HS-27A (cell line): ENCODE data around the gene CEACAM19.

ENCODE experiments used
- DNase-seq: peaks from one replicate; pipeline ENCODE4 v3.0.0-alpha.2; 2012; ENCODE audit warnings: low read depth, missing footprints

Gene CEACAM19

DNA sequence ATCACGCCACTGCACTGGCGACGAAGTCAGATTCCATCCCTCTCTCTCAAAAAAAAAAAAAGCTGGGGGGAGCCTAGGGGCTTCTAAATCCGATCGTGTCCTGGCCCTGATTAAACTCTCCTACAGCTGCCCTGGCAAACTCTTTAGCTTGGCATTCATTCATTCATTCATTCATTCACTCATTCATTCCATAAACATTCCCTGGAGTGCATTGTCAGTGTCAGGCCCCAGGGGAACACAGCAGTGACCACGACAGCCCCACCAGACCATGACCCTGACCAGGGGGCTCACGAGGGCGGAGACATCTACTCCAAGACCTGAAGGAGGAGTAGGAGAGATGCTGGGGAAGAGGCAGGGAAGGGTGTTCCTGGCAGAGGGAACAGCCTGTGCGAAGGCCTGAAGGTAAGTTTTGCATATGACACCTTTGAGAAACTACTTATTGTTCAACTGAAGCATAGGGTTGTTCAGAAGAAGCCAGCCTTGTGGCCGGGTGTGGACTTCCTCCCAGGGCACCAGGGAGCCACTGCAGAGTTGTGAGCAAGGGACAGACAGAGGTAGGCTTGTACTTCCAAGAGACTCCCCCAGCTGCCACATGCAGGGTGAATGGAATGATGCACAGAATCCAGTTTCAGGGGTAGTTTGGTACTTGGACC, 52.1 kb downstream of the CEACAM19 start:
- DNase-seq: no peak

DNA sequence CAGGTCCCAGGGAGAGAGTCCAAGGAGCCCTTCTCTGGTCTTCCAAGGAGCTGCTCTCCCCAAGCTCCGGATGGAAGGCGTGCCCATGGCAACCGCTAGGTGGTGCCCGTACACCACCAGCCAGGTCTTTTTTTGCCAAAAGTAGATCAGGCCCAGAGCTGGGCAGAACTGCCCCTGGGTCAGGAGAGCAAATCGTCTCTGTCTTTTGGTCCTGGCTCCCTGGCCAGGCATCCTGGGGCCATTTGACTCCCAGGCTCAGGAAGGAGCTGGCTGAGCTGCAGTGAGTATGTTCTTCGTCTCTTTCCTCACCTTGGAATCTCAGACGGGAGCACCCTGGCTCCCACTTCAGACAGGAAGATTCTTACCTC, 52.7 kb downstream of the CEACAM19 start:
- peak; percentile 80 for DNase-seq

DNA sequence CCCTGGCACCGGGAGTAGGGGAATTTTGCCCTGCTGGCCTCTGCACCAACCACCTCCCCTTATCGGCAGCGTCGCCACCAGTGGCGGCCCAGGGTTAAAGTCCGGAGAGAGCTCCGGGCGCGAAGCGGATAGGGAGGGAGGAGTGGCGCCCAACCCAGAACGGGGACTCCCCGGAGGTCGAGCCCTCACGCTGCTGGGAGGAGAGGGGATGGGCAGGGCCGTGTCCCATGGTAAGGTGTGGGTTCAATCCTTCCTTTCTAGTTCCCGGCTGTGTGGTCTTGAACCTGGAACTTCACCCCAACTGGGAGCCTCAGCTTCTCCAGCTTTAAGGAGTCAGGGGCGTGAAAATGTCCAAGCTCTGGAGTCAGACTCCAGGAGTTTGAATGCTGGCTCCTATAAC, 54.0 kb downstream of the CEACAM19 start:
- no peak for DNase-seq

DNA sequence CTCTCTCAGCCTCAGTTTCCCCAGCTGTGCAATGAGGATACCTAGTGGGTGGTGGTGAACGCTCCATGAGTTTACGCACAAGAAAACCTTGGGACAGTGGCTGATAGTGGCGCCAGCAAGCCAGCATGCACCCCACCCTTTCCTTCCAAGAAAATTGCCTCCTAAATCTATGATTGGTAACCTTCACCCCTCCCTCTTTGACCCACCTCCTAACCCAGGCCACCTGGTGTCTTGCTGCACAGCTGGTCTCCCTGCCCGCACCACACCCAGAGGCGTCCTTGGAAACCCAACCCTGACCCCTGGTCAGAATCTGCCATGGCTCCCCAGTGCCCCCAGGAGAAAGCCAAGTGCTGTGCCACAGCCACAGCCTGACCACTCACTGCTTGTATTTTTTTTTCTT, 54.4 kb downstream of the CEACAM19 start:
- DNase-seq: no peak

DNA sequence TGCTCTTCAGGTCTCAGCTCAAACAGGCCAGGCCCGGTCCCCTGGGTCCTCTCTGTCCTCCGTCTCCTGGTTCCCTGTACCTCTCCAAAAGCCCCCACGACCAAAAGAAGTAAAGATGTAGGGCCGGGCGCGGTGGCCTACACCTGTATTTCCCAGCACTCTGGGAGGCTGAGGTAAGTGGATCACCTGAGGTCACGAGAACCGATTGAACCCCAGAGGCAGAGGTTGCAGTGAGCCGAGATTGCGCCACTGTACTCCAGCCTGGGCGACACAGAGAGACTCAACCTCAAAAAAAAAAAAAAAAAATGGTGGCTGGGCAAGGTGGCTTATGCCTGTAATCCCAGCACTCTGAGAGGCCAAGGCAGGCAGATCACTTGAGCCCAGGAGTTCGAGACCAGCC, 55.2 kb downstream of the CEACAM19 start:
- no peak for DNase-seq

DNA sequence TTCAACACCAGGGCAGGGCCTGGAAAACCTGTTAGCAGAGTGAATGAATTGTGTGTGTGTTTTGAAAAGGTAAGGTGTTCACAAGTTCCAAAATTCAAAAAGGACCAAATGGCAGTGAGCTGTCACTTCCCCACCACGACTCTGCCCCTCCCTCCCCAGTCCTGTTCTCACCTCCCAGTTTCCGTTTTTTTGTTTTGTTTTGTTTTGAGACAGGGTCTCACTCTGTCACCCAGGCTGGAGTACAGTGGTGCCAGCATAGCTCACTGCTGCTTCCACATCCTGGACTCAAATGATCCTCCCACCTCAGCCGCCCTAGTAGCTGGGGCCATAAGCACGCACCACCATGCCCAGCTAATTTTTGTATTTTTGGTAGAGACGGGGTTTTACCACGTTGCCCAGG, 56.9 kb downstream of the CEACAM19 start:
- DNase-seq: no peak

DNA sequence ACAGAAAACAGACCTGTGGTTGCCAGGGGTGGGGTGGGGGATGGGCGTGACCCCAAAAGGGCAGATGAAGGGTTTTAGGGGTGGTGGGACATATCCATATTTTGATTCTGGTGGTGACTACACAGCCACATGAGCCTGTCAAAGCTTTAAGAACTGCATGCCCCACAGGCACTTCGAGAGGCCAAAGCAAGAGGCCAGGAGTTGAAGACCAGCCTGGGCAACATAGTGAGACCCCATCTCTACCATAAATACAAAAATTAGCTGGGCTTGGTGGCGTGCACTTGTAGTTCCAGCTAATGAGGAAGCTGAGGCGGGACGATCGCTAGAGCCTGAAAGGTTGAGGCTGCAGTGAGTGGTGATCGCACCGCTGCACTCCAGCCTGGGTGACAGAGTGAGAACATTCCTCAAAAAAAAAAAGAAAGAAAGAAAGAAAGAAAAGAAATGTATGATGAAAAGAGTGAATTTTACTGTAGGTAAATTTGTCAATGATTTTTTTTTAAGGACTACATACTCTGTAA, 58.3 kb downstream of the CEACAM19 start:
- DNase-seq: no peak

DNA sequence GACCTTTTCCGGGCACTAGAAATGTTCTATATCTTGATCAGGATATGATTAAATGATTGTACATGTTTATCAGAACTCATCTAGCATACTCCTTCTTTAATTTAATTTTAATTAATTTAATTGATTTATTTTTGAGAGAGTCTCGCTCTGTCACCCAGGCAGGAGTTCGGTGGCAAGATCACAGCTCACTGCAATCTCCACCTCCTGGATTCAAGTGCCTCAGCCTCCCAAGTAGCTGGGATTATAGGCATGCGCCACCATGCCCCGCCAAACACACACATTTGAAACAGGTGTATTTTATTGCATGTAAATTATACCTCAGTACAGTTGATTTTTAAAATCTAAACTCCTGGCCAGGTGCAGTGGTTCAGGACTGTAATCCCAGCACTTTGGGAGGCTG, 59.8 kb downstream of the CEACAM19 start:
- no peak for DNase-seq

DNA sequence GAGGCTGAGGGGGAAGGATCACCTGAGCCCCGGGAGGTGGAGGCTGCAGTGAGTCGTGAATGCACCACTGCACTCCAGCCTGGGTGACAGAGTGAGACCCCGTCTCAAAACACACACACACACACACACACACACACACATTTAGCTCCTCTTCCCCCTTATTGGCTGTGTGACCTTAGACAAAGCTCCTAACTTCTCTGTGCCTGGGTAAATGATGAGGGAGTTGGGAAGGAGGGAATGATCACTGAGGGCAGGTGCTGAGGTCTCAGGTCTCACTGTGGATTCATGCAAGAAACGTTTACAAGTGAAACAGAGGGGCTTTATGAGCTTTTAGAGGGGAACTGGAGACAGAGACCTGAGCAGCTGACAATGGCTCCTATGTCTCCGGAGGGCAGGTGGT, 60.3 kb downstream of the CEACAM19 start:
- DNase-seq: no peak

DNA sequence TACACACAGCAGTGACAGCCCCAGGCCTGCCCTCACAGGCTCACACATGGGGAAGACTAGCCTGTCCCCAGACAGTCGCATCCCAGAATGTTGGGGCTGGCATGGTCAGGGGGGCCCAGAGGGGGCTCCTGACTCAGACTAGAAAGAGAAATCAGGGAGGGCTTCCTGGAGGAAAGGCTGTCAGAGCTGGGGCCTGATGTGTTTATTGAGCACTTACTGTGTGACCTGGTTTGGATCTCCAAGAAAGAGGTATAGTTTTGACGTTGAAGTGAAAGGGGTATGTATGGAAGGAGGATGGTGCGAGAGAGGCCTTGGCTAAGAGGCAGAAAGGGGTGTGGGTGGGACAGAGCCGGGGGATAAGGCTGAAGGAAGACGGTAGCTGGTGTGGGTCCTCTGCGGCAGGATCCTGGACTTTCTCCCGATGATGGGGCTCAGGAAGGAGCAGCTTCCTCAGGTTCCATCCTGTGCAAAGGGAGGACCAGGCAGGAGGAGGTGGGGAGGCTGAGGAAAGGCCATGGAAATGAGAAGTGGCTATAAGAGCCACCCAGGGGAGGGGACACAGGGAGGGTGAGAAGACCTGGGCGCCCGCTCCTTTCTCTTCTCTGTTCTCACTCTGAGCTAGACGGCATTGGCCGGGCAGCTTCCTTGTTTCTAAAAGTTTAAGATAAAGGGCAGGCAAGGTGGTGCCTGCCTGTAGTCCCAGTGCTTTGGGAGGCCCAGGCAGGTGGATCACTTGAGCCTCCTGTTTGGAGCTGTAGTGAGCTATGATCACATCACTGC, 61.1 kb downstream of the CEACAM19 start:
- no peak for DNase-seq
